ENCODE measurements around the gene PIP4K2A.

Gene PIP4K2A

GRCh38 chr10:22621726-22622125, 92.7 kb downstream of the PIP4K2A start:
- DNase-seq, result no peak

GRCh38 chr10:22620929-22621328, 93.4 kb downstream of the PIP4K2A start:
- peak in 1 of 56 donors; percentile 56 for DNase-seq

- peak in 42 of 56 donors; percentile 23 to 95 (median 55) for DNase-seq
These were observed 94.1 kb downstream of the PIP4K2A start for GRCh38 chr10:22620140-22620857.

GRCh38 chr10:22619101-22619500, 95.3 kb downstream of the PIP4K2A start:
- no peak for DNase-seq

- no peak for DNase-seq
These were observed 96.1 kb downstream of the PIP4K2A start for GRCh38 chr10:22618078-22618785.

DNA sequence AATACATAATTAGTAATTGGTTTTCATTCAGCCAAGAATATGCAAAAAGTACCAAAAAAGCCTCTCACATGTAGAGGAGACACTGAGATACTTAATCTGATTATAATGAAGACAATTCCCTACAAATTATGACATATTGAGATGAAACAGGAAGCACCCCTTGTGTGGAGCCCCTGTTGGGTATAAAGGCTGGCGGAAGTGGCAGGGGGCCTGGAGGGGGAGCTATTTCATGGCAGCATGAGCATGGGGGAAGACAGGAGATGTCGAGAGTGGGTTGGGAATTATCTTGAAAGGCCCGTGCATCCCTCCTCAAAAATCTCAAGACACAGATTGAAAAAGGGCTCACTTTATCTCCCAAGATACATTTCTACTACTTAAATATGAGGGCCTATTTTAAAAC, 96.9 kb downstream of the PIP4K2A start:
- DNase-seq, result peak in 6 of 56 donors; percentile 18 to 42 (median 28)

DNA sequence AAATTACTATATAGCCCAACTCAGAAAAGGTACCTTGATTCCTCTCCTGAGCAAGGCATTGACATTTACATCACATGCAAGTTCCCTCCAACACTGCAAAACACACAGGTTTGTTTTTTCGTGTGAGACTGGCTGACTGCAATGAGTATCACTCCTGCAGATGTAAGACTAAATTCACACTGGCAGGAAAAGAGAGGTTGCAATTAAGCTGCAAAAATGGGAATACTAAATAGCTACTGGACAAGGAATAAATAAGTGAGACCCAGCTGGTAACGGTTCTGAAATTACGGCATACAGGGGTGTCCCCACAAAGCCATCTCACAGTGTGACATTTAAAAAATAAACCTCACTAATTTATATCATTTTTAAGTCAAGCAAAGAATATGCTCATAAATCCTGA, 97.3 kb downstream of the PIP4K2A start:
- DNase-seq, result peak in 1 of 56 donors; percentile 14

DNA sequence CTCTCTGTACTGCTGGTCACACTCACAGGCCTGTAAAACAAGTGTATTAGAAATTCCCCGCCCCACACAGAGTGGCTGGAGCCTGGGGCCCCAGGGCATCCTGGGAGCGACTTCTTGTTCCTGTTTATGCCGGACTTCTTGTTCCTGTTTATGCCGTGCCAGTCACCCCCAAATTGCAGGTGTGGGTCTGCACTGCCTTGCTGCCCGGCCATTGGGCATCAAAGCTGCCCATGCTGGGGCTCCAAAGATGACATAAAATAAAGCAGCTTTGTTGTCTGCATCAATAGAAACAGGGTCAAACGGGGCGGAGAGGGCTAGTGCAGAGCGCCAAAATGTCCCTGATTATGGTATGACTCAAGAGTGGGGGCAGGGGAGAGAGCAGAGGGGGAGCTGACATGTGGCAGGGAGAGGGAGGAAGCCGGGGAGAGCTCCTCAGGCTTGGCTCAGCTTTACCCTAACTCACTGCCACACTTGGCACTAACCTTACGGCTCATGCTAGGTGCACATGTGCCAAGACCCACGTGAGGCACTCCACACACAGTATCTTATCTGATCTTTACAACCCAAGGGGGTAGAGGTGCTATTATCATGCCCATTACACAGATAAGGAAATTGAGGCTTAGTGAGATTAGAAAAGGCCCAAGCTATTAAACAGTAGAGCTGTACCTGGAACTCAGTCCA, 98.4 kb downstream of the PIP4K2A start:
- DNase-seq, result peak; percentile 16 to 97 (median 86)

- DNase-seq, result no peak
These were observed 99.3 kb downstream of the PIP4K2A start for GRCh38 chr10:22615101-22615500.

GRCh38 chr10:22613011-22613410, 101.4 kb downstream of the PIP4K2A start:
- DNase-seq, result no peak

DNA sequence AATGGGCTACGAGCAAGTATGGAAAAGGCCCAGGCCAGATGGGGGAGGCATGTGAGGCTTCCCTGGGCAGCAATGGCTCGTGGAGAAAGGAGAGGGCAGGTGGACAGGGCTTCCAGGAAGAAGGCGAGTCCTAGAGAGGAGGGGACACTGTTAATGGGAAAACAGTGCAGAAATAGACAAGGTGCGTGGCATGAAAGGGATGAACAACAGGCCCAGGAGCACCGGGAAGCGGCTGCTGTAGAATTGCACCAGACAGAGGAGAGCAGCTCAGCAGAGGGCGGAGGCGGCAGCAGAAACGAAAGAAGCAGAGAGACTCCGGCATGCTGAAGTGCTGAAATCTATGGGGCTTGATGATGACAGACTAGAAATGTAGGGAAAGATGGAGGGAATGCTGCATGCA, 102.1 kb downstream of the PIP4K2A start:
- no peak for DNase-seq

DNA sequence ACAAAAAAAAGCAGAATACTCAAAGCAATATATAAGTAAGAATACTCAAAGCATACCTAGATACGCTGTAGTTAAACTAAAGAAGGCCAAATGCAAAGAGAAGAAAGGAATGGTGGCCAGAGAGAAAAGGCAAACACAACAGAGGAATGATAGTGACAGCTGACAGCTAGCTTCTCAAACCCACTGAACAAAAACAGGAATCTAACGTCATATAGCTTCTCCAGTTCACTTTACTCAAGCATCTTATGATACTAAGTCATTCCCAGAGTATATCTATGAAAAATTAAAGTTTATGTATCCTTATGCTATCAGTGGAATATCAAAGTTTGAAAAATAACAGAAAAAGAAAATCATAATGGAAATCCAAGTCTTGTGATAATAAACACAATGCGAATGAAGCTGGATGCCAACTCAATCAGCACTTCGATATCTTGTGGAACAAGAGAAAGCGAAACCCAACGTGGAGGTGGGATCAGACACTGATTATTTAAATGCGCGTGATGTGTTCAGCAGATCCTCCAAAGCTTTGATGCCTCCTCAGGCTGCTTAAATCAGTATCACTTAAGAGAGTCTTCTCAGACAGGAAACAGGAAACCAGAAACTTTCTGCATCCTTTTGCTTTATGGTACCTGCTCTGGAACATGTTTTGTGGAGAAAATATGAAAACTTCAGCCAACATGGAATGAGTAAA, 102.8 kb downstream of the PIP4K2A start:
- DNase-seq, result no peak

- no peak for DNase-seq
These were observed 103.8 kb downstream of the PIP4K2A start for GRCh38 chr10:22610610-22611009.

DNA sequence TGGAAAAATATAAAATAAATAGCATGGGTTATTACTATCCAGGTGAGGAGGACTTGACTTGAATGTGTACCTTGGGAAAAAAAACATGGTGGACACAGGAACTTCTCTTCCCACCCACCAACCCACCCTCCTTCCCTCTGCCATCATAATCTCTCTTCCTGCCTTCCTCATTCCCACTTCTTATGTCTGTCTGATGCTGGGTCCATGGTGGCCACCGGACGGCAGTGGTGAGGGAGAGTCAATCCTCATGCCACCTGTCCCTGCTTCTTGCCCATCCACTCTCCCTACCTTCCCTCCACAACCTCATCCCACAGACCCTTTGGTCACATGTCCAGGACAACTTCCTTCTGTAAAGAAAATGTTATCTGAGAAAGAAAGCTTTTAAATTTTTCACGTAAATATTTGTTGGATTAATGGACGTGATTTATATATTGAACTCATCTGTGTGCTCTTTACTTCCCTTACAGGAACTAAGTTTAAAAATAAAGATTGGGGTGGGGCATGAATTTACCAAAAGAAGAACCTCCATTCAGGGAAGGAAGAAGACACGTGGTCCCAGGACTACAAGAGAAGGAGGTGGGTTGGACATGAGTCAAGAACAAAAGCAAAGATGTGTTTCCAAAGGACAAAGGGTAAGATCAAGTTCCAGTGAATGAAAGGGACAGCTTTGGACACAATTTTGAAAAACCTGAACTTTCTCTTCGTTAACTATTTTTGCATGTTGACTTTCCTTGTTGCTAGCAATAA, 104.5 kb downstream of the PIP4K2A start:
- DNase-seq, result no peak

- no peak for DNase-seq
These were observed 105.1 kb downstream of the PIP4K2A start for GRCh38 chr10:22609251-22609650.

DNA sequence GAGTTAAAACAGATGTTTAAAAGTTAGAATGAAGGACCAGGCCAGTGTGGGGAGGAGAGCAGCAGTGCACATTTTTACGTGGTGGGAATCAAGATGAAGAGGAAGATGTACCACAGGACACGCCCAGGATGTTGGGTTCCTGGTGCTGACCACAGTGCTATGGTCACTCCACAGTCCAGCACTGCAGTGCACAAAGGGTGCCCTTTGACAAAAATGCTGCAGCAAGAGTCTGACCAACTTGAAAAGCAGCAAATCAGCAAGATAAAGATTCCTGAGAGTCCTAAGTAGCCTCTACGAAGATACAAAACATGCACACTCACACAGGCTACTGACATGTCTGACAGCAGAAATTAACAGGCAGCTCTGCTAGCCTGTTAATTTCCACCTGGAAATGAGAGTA, 107.1 kb downstream of the PIP4K2A start:
- no peak for DNase-seq

GRCh38 chr10:22606164-22606614, 108.2 kb downstream of the PIP4K2A start:
- peak in 3 of 56 donors; percentile 12 to 28 (median 23) for DNase-seq

DNA sequence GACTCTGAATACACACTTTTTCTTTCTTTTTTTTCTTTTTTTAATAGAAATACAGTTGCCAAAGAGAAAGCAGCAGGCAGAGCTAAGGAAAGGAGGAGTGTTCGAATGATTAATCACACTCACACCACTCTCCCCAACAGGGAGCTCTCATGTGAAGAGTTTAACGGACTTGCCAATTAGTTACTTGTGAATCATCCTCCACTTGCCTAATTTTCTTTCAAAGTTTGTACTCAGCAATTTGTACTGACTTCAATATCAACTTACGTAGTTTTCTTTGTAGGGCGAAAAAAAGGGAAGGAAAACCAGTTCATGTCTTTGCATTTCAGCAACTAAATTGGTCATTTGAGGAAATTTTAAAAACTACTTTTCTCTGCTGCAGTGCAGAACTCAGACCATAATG, 109.2 kb downstream of the PIP4K2A start:
- DNase-seq, result no peak

DNA sequence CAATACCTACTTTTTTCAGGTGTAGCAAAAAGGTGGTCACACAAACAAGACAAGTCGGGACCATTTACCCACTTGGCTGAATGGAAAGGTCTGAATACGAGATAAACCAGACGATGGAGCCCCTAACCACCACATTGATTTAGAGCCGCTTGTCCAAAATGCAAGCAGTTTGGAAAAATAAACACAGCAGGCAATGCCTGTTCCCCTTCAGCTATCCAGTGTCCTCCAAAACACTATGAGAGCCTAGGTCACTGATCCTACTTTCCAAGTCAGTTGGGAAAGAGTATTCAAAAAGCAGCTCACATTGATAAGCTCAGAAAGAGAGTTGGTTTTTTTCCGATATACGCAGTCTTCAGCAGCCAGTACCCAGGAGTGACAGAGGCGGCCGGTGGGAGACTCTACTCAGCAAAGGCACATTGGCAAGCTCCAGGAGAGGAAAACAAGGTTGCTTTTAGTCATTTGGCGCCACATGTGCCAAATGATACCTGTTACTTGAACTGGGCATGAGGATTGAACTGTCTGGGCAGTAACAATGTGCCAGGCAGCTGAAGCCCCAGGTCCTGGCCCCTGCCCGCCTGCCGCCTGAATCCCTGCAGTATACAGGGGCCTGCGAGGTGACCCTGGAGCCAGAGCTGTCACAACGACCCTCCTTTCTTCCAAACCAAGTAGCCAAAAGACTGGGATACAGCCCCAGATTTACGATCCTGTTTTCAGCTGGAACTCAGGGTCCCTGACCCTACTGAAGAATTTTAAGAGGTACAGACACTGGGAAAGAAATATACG, 109.8 kb downstream of the PIP4K2A start:
- no peak for DNase-seq

DNA sequence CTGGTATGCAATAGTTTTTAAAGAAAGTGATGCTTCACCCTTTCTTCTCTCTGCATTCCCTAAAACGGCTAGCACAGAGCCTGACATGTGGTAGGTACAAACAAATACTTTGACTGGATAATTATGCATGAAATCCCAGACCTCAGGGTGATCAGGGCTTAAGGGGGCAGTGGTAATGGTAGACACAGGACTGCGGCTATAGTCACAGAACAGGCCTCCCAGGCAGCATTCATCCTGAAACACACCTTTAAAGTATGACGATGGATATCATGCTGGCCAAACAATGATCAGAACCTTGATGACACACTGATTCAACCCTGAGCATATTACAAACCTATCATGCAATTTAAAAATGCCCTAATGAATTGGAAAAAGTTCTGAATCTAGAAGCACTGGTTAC, 110.8 kb downstream of the PIP4K2A start:
- no peak for DNase-seq

Data from nucleus accumbens (tissue), 56 donors.